CD4-positive, alpha-beta T cell treated with Interleukin-1 beta for 1 hour (primary cell): ENCODE measurements around the gene FASTKD3.

Source experiments
- DNase-seq, 2 donors: peaks; one replicate each; pipeline ENCODE4 v3.0.0-alpha.2; 2020 to 2022

Gene FASTKD3

DNA sequence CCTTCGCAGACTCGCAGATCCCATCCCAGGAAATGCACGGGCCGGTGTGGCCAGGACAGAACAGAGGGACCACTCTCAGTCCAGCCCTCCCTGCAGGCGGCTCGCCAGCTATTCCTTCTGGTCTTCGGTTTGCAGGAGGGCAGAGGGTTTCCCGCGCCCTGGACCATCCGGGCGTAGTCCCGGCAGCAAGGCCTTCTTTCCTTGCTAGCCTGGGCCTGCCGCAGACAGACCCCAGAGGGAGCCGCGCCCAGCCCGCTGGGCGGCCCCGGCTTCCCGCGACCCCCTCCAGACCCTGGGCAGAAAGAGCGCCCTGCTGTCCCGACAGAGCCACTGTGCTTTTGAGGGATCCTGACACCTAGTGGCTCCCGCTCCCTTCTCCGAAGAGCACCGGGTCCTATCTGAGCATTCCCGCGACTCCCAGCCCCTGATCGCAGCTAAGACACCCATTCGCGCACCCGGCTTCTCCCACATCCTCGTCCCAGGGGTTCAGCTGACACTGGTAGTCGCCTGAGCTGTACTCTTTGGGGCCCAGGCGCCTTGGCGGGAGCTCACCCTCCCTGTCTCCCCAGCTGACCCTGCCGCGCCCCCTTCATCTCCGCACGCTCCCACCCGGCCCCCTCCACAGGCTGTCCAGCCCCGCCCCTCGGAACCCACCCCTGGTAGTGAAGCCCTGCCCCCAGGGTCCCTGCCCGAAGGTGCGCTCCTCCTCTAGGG lies 19.0 kb downstream of the FASTKD3 start:
- no peak for DNase-seq

- no peak for DNase-seq
These were observed 20.5 kb downstream of the FASTKD3 start for GRCh38 chr5:7848296-7848695.

DNA sequence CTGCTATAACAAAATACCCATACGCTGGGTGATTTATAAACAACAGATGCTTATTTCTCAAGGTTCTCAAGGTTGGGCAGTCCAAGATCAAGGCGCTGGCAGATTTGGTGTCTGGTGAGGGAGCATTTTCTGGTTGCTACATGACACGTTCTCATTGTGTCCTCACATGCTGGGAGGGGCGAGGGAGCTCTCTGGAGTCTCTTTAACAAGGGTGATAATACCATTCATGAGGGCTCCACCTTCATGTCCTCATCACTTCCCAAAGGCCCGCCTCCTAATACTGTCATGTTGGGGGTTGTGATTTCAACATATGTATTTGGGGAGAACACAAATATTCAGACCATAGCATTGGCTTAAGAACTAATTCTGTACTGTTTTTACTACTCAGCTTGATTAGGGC lies 22.5 kb downstream of the FASTKD3 start:
- DNase-seq = no peak

GRCh38 chr5:7845557-7845956 lies 23.3 kb downstream of the FASTKD3 start:
- no peak for DNase-seq

DNA sequence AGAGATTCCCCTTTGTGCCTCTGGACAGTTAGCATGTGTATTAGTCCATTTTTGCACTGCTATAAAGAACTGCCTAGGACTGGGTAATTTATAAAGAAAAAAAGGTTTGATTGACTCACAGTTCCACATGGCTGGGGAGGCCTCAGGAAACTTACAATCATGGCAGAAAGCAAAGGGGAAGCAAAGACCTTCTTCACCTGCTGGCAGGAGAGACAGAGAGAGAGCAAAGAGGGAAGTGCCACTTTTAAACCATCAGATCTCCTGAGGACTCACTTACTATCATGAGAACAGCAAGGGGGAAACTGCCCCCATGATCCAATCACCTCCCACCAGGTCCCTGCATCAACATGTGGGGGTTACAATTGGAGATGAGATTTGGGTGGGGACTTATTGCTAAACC lies 23.9 kb downstream of the FASTKD3 start:
- DNase-seq = no peak

- no peak for DNase-seq
These were observed 26.3 kb downstream of the FASTKD3 start for GRCh38 chr5:7842531-7842930.

GRCh38 chr5:7837403-7837802 lies 31.4 kb downstream of the FASTKD3 start:
- no peak for DNase-seq

GRCh38 chr5:7834982-7835381 lies 33.8 kb downstream of the FASTKD3 start:
- no peak for DNase-seq

DNA sequence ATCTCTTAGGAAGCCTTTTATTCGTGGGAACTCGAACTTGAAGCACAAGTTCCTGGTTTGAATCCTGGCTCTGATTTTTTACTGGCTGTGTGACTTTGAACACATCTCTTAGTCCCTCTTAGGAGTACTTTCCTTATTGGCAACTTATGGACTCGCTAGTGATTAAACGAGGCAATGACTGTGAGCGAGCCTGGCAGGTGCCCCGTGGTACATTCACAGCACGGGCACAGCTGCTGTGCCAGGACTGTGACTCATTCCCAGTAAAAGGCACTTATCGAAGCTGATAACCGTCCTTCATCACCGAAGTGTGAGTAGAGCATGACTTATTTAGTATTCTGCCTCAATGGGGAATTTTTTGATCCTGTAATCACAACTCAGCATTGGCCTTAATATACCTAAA lies 40.6 kb downstream of the FASTKD3 start:
- DNase-seq = no peak

DNA sequence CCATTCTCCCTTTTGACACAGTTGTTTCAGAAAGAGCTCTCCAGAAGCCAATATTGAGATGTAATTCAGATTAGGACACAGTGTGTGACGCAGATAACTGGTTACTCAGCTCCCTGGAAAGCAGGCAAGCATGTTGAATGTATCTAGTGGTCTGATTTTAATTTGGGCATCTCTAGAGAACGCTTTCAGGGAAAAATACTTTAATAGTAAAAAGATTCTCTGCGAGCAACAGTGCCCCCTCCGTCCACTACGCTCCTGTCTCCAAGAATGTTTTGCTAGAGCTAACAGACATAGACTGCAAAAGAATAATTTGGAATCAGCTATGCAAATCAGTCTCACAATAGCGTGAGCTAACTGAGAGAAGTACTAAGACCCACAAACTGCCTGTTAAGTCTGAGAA lies 41.2 kb downstream of the FASTKD3 start:
- no peak for DNase-seq

- no peak for DNase-seq
These were observed 43.2 kb downstream of the FASTKD3 start for GRCh38 chr5:7825630-7826029.

GRCh38 chr5:7824995-7825394 lies 43.8 kb downstream of the FASTKD3 start:
- DNase-seq = no peak

DNA sequence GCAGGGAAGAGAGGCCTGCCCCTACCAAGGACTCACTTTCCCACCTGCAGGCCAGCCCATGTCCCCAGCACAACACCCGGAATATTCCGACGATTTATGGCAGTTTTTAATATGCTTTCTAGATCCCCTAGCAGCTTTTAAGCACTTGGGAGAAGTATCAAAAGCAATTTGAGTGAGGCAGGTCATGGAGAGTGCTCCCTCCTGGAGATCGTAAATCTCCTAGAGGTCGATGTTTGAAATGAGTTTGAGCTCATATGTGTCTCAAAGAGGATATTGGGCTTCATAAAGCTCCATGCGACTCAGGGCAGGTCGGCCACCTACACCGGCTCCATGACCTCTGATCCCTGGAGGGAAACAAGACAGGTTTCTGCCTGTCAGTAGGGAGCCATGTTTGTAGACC lies 45.2 kb downstream of the FASTKD3 start:
- no peak for DNase-seq

GRCh38 chr5:7822449-7822848 lies 46.4 kb downstream of the FASTKD3 start:
- no peak for DNase-seq

DNA sequence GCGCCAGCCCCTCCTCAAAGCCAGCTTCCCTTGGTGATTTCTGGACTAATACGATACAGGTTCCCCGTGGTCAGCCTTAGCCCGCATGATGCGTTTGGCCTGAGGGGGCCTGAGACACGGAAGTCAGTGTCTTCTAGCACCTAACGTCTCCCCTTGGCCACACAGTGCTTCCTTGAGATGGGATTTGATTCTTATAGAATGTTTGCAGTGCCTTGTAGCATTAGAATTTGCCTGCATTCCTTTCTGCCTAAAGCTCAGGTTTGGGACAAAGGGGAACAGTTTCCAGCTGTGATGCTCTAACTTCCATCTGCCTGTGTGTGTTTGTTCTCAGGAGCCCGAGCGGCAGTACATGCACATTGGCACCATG lies 52.3 kb downstream of the FASTKD3 start:
- no peak for DNase-seq

GRCh38 chr5:7815892-7816534 lies 52.8 kb downstream of the FASTKD3 start:
- DNase-seq = peak; percentile 48 to 60

DNA sequence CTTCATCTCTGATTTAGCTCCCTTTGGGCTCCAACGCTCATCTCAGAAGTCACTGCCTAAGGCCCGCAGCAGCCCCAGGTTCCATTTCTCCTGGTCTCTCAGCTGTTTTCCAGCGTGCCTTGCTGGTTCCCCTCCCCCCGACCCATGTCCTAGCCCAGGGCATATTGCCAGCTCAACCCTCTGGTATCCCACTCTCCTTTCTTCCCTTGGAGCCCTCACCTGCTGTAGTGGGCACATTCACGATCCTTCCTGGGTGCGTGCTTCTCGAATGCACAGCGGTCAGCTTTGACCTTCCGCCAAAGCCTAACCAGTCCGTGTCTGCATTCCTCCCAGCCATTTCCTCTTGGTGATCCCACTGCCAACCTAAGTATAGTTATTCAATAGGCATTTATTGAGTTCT lies 54.0 kb downstream of the FASTKD3 start:
- DNase-seq = no peak

GRCh38 chr5:7813576-7813975 lies 55.3 kb downstream of the FASTKD3 start:
- DNase-seq = no peak

DNA sequence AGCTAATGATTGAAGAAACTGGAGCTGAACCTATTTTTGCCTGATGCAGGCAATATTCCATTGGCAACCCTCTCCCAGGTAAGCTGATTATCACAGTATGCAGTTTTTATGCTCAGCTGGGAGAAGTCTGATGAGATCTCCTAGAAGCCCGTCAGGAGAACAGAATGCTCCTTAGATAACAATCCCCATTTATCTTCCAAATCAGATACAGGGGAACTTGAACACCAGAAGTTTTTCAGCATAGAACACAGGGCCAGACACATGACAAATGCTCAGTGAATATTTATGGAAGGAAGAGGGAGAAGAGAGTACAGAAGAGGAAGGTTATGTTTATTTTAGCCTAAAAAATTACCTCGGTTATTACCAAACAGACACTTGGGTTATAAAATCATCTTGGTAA lies 55.8 kb downstream of the FASTKD3 start:
- DNase-seq = no peak

DNA sequence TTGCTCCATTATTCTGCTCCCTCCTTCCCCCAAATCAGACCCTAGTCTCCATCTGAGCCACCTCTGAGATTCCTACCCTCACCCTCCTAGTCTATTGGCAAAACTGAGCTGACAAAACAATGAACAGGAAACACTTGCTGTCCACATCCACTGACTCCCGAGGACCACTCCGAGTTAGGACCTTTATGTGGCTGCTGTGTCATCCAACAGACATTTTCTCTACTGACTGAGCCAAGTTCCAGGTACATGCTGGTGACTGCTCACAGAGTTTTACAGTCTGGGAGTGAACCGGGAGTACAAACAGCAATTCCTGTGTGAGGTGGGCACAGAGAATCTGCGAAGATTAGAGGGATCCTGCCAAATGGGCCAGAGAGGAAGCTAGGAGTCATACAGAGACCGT lies 57.1 kb downstream of the FASTKD3 start:
- DNase-seq = no peak
